Peyer's patch (tissue), 4 donors: ENCODE data around the gene SETD6. TPM values are rescaled to one million over a fixed set of nuclear protein-coding genes. Genes with fewer than 3 reads are reported as not detected.

Source experiments
- DNase-seq, 3 donors: peaks; one replicate each; pipeline ENCODE4 v3.0.0-alpha.2; 2017 to 2019
- H3K27ac ChIP-seq, 4 donors: fragments of 200-600 bp; sonication (generic); one replicate each; pipeline ENCODE4 v1.5.1; 2016 to 2019
- H3K27me3 ChIP-seq, 2 donors: fragments of 200-600 bp; sonication (generic); one replicate each; pipeline ENCODE4 v1.5.1; 2019
- H3K36me3 ChIP-seq, 3 donors: fragments of 200-600 bp; sonication (generic); one replicate each; pipeline ENCODE4 v1.5.1; 2016 to 2019
- H3K4me1 ChIP-seq, 4 donors: fragments of 200-600 bp; sonication (generic); one replicate each; pipeline ENCODE4 v1.5.1; 2016 to 2019
- H3K4me3 ChIP-seq, 4 donors: fragments of 200-600 bp; sonication (generic); 1 replicate in 3 of 4; 2 replicates in 1 of 4; pipeline ENCODE4 v1.5.1; 2016 to 2019; ENCODE audit warnings: mild to moderate bottlenecking in 1 of 4
- H3K9me3 ChIP-seq, 4 donors: fragments of 200-600 bp; sonication (generic); one replicate each; pipeline ENCODE4 v1.5.1; 2016 to 2019; ENCODE audit warnings: mild to moderate bottlenecking in 1 of 4
- CTCF ChIP-seq, 6 experiments: fragments of 450-650 bp in 4 of 6; fragments of 200-600 bp in 2 of 6; sonication (generic) in 1 of 6; IDR thresholded peaks; one replicate each; pipeline ENCODE4 v1.5.1; 2017 to 2019; ENCODE audit warnings: antibody characterized with exemption in 6 of 6, mild to moderate bottlenecking in 3 of 6, moderate library complexity in 1 of 6
- POLR2A ChIP-seq, 2 donors: fragments of 450-650 bp; IDR thresholded peaks; one replicate each; pipeline ENCODE4 v1.5.1; 2017; ENCODE audit warnings: antibody characterized with exemption in 2 of 2, mild to moderate bottlenecking in 2 of 2, moderate library complexity in 2 of 2
- total RNA-seq, 4 donors: library from RNA; depleted of rRNA; stranded (reverse); fragments of >200 nt; gene quantifications; one replicate each; pipeline ENCODE4 v1.1.0, GENCODE V29; 2016

SETD6 gene
- total RNA-seq, 4 donors from 2014 or later = 27.3 to 60.5 (median 34.4) TPM

GRCh38 chr16:58481226-58481869 lies 34.0 kb upstream of the SETD6 start:
- no peaks in the 10 kb centered on the region for H3K27me3 ChIP-seq

GRCh38 chr16:58481931-58482330 lies 33.4 kb upstream of the SETD6 start:
- Histone ChIP-seq H3K4me1 (no peaks in the 10 kb centered on the region), H3K36me3 (no peaks in the 10 kb centered on the region), H3K9me3 (no peaks in the 10 kb centered on the region), H3K27me3 (no peaks in the 10 kb centered on the region), H3K4me3 (no peak overlapping the region), H3K27ac (no peak overlapping the region)
- DNase-seq = no peak
- TF ChIP-seq POLR2A (IDR thresholded peaks at IDR 0.05) (no peak), CTCF (IDR thresholded peaks at IDR 0.05) (no peak)

More at GRCh38 chr16:58481226-58481869, 34.0 kb upstream of the SETD6 start:
- no peak overlapping the region for H3K27ac ChIP-seq
- TF ChIP-seq CTCF (IDR thresholded peaks at IDR 0.05) (no peak), POLR2A (IDR thresholded peaks at IDR 0.05) (no peak)
- no peaks in the 10 kb centered on the region for H3K9me3 ChIP-seq
- no peaks in the 10 kb centered on the region for H3K4me1 ChIP-seq
- no peak for DNase-seq
- H3K4me3 ChIP-seq = no peak overlapping the region
- no peaks in the 10 kb centered on the region for H3K36me3 ChIP-seq

- Histone ChIP-seq H3K4me1 (peaks cover 0 to 7% (median 0%) of the 10 kb centered on the region in 4 donors), H3K27me3 (no peaks in the 10 kb centered on the region), H3K36me3 (no peaks in the 10 kb centered on the region), H3K4me3 (no peak overlapping the region), H3K9me3 (no peaks in the 10 kb centered on the region), H3K27ac (no peak overlapping the region)
- no peak for DNase-seq
- no peak for TF ChIP-seq POLR2A (IDR thresholded peaks at IDR 0.05)
- TF ChIP-seq CTCF (IDR thresholded peaks at IDR 0.05) = no peak
Measured at GRCh38 chr16:58485184-58485887, 30.0 kb upstream of the SETD6 start.

- peak; percentile 66 to 85 (median 82) for DNase-seq
- H3K36me3 ChIP-seq = no peaks in the 10 kb centered on the region
- no peak overlapping the region for H3K27ac ChIP-seq
- H3K27me3 ChIP-seq = no peaks in the 10 kb centered on the region
- no peaks in the 10 kb centered on the region for H3K9me3 ChIP-seq
- TF ChIP-seq POLR2A (IDR thresholded peaks at IDR 0.05) (no peak), CTCF (IDR thresholded peaks at IDR 0.05) (peak; percentile 62 to 90 (median 83))
- peaks cover 0 to 7% (median 0%) of the 10 kb centered on the region in 4 donors for H3K4me1 ChIP-seq
- H3K4me3 ChIP-seq = peak overlapping the region in 1 of 4 donors; percentile 22
Measured at GRCh38 chr16:58487566-58488351, 27.6 kb upstream of the SETD6 start.

- Histone ChIP-seq H3K27ac (no peak overlapping the region), H3K4me1 (peaks cover 0 to 7% (median 0%) of the 10 kb centered on the region in 4 donors), H3K36me3 (no peaks in the 10 kb centered on the region), H3K9me3 (no peaks in the 10 kb centered on the region), H3K27me3 (no peaks in the 10 kb centered on the region), H3K4me3 (no peak overlapping the region)
- no peak for DNase-seq
- TF ChIP-seq POLR2A (IDR thresholded peaks at IDR 0.05) = no peak
- TF ChIP-seq CTCF (IDR thresholded peaks at IDR 0.05) = no peak
Measured at GRCh38 chr16:58488531-58488930, 26.8 kb upstream of the SETD6 start.
